HG02623 (cell line): ENCODE data around the gene WWOX.

ENCODE experiments used
- ATAC-seq: cut with Tn5 transposase; IDR thresholded peaks from one replicate; pipeline ENCODE4 v1.9.1; 2021; ENCODE audit warnings: moderate library complexity; ENCODE audit not compliant: unreplicated experiment

Gene WWOX

GRCh38 chr16:79261481-79261940 lies 1162.1 kb downstream of the WWOX start:
- ATAC-seq: no peak

DNA sequence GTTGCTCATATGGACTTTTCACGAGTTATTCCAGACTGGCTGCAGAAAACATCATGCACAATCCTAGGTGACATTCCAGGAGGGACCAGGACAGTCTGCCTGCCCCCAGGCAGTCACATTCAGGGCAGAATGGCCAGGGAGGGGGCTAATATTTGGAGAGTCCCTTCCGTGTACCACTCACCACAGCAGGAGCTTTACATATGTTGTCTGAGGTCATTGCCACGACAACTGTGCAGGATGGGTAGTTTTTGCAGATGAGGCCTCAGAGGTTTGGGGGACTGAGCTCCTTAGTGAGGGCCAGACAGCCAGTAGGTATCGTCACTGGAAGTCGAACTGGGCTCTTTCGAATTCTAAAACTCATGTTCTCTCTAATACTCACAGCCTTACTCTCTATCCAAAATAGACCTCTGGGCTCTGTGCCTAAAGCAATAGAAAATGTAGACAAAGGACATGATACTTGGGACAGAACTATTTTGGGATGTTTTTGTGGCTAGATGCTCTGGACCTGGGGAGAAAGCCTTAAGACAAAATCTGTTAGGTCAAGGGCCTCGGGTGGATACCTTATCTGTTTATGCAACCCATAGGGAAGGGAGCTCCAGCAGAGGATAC lies 1162.6 kb downstream of the WWOX start:
- no peak for ATAC-seq
